ENCODE data around the gene FAM110A.
A peak's percentile ranks its signal among the peaks of the same experiment; 100 is the strongest.

FAM110A gene

GRCh38 chr20:873875-874607, 40.5 kb downstream of the FAM110A start:
- DNase-seq (ENCODE audit: low spot score), result no peak
- in situ Hi-C loops (cut with MboI; ENCODE audit: low sequenced_read_pairs, unreplicated experiment), result no loop called here
- no peak for TF ChIP-seq CTCF (IDR thresholded peaks at IDR 0.05; ENCODE audit: borderline replicate concordance, control extremely low read depth, extremely low read depth, insufficient read depth, missing control alignments)

- no peak for TF ChIP-seq CTCF (IDR thresholded peaks at IDR 0.05; ENCODE audit: borderline replicate concordance, control extremely low read depth, extremely low read depth, insufficient read depth, missing control alignments)
- in situ Hi-C loops (cut with MboI; ENCODE audit: low sequenced_read_pairs, unreplicated experiment), result no loop called here
- DNase-seq (ENCODE audit: low spot score), result no peak
Observed at GRCh38 chr20:875115-875514, 41.6 kb downstream of the FAM110A start.

- no peak for TF ChIP-seq CTCF (IDR thresholded peaks at IDR 0.05; ENCODE audit: borderline replicate concordance, control extremely low read depth, extremely low read depth, insufficient read depth, missing control alignments)
- in situ Hi-C loops (cut with MboI; ENCODE audit: low sequenced_read_pairs, unreplicated experiment), result no loop called here
Observed at GRCh38 chr20:877814-878213, 44.3 kb downstream of the FAM110A start.

GRCh38 chr20:878511-879307, 45.2 kb downstream of the FAM110A start:
- in situ Hi-C loops (cut with MboI; ENCODE audit: low sequenced_read_pairs, unreplicated experiment), result no loop called here
- DNase-seq (ENCODE audit: low spot score), result peak; percentile 66
- no peak for TF ChIP-seq CTCF (IDR thresholded peaks at IDR 0.05; ENCODE audit: borderline replicate concordance, control extremely low read depth, extremely low read depth, insufficient read depth, missing control alignments)

More at GRCh38 chr20:877814-878213, 44.3 kb downstream of the FAM110A start:
- DNase-seq (ENCODE audit: low spot score), result no peak

- in situ Hi-C loops (cut with MboI; ENCODE audit: low sequenced_read_pairs, unreplicated experiment), result no loop called here
- DNase-seq (ENCODE audit: low spot score), result no peak
- no peak for TF ChIP-seq CTCF (IDR thresholded peaks at IDR 0.05; ENCODE audit: borderline replicate concordance, control extremely low read depth, extremely low read depth, insufficient read depth, missing control alignments)
Observed at GRCh38 chr20:879626-880025, 46.1 kb downstream of the FAM110A start.

GRCh38 chr20:881051-881782, 47.7 kb downstream of the FAM110A start:
- no peak for DNase-seq (ENCODE audit: low spot score)
- in situ Hi-C loops (cut with MboI; ENCODE audit: low sequenced_read_pairs, unreplicated experiment), result no loop called here
- TF ChIP-seq CTCF (IDR thresholded peaks at IDR 0.05; ENCODE audit: borderline replicate concordance, control extremely low read depth, extremely low read depth, insufficient read depth, missing control alignments), result no peak

Measured in GM13976 (cell line).